Measurements from ENCODE around the gene DRD3. TPM values are rescaled to one million over a fixed set of nuclear protein-coding genes. Genes with fewer than 3 reads are reported as not detected.

The DRD3 gene
- polyA plus RNA-seq, 1 donor from 2014 or later = not detected

- Histone ChIP-seq H2AFZ (ENCODE audit: low read depth, low read length) (no peak overlapping the region), H3K9me3 (ENCODE audit: low read length) (no peaks in the 10 kb centered on the region), H3K36me3 (ENCODE audit: insufficient read depth, low read length) (no peaks in the 10 kb centered on the region), H3K27ac (ENCODE audit: low read length) (no peak overlapping the region), H3K4me3 (ENCODE audit: low read length) (no peak overlapping the region), H3F3A (ENCODE audit: insufficient read depth, low read length, poor library complexity, severe bottlenecking) (no peaks in the 10 kb centered on the region), H4K20me1 (ENCODE audit: insufficient read depth) (no peaks in the 10 kb centered on the region), H3K27me3 (ENCODE audit: insufficient read depth, low read depth, low read length) (no peaks in the 10 kb centered on the region), H3K79me2 (replicated peaks; ENCODE audit: insufficient read depth, low read length) (no peaks in the 10 kb centered on the region), H3K4me2 (ENCODE audit: low read length) (no peak overlapping the region), H3K9me2 (ENCODE audit: insufficient read depth, low read length) (no peaks in the 10 kb centered on the region), H3K9ac (ENCODE audit: low read length) (no peak overlapping the region)
- TF ChIP-seq, protein P1, sequence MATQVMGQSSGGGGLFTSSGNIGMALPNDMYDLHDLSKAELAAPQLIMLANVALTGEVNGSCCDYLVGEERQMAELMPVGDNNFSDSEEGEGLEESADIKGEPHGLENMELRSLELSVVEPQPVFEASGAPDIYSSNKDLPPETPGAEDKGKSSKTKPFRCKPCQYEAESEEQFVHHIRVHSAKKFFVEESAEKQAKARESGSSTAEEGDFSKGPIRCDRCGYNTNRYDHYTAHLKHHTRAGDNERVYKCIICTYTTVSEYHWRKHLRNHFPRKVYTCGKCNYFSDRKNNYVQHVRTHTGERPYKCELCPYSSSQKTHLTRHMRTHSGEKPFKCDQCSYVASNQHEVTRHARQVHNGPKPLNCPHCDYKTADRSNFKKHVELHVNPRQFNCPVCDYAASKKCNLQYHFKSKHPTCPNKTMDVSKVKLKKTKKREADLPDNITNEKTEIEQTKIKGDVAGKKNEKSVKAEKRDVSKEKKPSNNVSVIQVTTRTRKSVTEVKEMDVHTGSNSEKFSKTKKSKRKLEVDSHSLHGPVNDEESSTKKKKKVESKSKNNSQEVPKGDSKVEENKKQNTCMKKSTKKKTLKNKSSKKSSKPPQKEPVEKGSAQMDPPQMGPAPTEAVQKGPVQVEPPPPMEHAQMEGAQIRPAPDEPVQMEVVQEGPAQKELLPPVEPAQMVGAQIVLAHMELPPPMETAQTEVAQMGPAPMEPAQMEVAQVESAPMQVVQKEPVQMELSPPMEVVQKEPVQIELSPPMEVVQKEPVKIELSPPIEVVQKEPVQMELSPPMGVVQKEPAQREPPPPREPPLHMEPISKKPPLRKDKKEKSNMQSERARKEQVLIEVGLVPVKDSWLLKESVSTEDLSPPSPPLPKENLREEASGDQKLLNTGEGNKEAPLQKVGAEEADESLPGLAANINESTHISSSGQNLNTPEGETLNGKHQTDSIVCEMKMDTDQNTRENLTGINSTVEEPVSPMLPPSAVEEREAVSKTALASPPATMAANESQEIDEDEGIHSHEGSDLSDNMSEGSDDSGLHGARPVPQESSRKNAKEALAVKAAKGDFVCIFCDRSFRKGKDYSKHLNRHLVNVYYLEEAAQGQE (IDR thresholded peaks at IDR 0.05; ENCODE audit: borderline replicate concordance) = no peak
- TF ChIP-seq EZH2 (IDR thresholded peaks at IDR 0.05; ENCODE audit: borderline replicate concordance, insufficient read depth, low read length, poor library complexity, severe bottlenecking) = no peak
- TF ChIP-seq MXI1 (conservative IDR thresholded peaks at IDR 0.05; ENCODE audit: poor library complexity, severe bottlenecking) = no peak
- no peak for TF ChIP-seq POLR2AphosphoS5 (IDR thresholded peaks at IDR 0.05)
- no peak for TF ChIP-seq CTCF (IDR thresholded peaks at IDR 0.05; ENCODE audit: poor library complexity, severe bottlenecking)
- no peak for TF ChIP-seq TAF1 (IDR thresholded peaks at IDR 0.05; ENCODE audit: low read depth)
- TF ChIP-seq RAD21 (conservative IDR thresholded peaks at IDR 0.05) = no peak
- TF ChIP-seq EP300 (conservative IDR thresholded peaks at IDR 0.05; ENCODE audit: poor library complexity, severe bottlenecking) = no peak
- no peak for TF ChIP-seq SMC3 (conservative IDR thresholded peaks at IDR 0.05; ENCODE audit: poor library complexity)
Measured at GRCh38 chr3:114223143-114223542, 44.3 kb upstream of the DRD3 start.

DNA sequence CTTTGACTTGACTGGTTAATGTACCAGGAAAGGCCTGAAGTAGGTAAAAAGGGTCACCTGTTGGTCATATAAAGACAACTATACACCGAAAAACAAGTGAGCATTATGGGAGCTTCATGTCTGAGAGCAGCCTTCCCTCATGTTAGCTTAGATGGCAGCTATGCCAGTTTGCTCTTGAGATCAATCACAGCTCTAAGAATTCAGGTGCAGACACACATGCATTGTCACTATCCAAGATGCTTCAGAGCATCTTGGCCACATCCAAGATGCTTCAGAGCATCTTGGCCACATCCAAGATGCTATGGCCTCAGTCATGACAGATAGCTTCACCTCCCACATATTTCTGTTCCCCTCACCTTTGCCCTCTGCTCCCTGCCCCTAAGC lies 43.0 kb upstream of the DRD3 start:
- no peak overlapping the region for H3K9ac ChIP-seq (ENCODE audit: low read length)
- no peaks in the 10 kb centered on the region for H3K79me2 ChIP-seq (replicated peaks; ENCODE audit: insufficient read depth, low read length)
- no peak overlapping the region for H3K27ac ChIP-seq (ENCODE audit: low read length)
- H3K4me3 ChIP-seq (ENCODE audit: low read length) = no peak overlapping the region
- no peak overlapping the region for H3K4me2 ChIP-seq (ENCODE audit: low read length)
- no peak for TF ChIP-seq MXI1 (conservative IDR thresholded peaks at IDR 0.05; ENCODE audit: poor library complexity, severe bottlenecking)
- TF ChIP-seq POLR2AphosphoS5 (IDR thresholded peaks at IDR 0.05) = no peak
- TF ChIP-seq, protein P1 (IDR thresholded peaks at IDR 0.05; ENCODE audit: borderline replicate concordance) = no peak
- no peak for TF ChIP-seq RAD21 (conservative IDR thresholded peaks at IDR 0.05)
- no peak for TF ChIP-seq CTCF (IDR thresholded peaks at IDR 0.05; ENCODE audit: poor library complexity, severe bottlenecking)
- TF ChIP-seq EZH2 (IDR thresholded peaks at IDR 0.05; ENCODE audit: borderline replicate concordance, insufficient read depth, low read length, poor library complexity, severe bottlenecking) = no peak
- TF ChIP-seq SMC3 (conservative IDR thresholded peaks at IDR 0.05; ENCODE audit: poor library complexity) = no peak
- TF ChIP-seq TAF1 (IDR thresholded peaks at IDR 0.05; ENCODE audit: low read depth) = no peak
- no peak for TF ChIP-seq EP300 (conservative IDR thresholded peaks at IDR 0.05; ENCODE audit: poor library complexity, severe bottlenecking)
- no peak overlapping the region for H2AFZ ChIP-seq (ENCODE audit: low read depth, low read length)
- H4K20me1 ChIP-seq (ENCODE audit: insufficient read depth) = no peaks in the 10 kb centered on the region
- no peaks in the 10 kb centered on the region for H3K9me3 ChIP-seq (ENCODE audit: low read length)
- no peaks in the 10 kb centered on the region for H3K36me3 ChIP-seq (ENCODE audit: insufficient read depth, low read length)
- H3K9me2 ChIP-seq (ENCODE audit: insufficient read depth, low read length) = no peaks in the 10 kb centered on the region
- no peaks in the 10 kb centered on the region for H3K27me3 ChIP-seq (ENCODE audit: insufficient read depth, low read depth, low read length)
- no peaks in the 10 kb centered on the region for H3F3A ChIP-seq (ENCODE audit: insufficient read depth, low read length, poor library complexity, severe bottlenecking)
